NOMO-1 treated with DMSO at 0.1 percent for 48 hours (cell line): ENCODE results near the gene RANBP3L.
"Not testable (repeated sequence)": the region's sequence is repeated elsewhere in the genome, so short reads cannot be mapped to it uniquely, and the experiment has no call there.

Source experiments
- DNase-seq: peaks from one replicate; lab custom pipeline; 2025; ENCODE audit not compliant: unreplicated experiment; lab: John Stamatoyannopoulos, UW

The RANBP3L gene

DNA sequence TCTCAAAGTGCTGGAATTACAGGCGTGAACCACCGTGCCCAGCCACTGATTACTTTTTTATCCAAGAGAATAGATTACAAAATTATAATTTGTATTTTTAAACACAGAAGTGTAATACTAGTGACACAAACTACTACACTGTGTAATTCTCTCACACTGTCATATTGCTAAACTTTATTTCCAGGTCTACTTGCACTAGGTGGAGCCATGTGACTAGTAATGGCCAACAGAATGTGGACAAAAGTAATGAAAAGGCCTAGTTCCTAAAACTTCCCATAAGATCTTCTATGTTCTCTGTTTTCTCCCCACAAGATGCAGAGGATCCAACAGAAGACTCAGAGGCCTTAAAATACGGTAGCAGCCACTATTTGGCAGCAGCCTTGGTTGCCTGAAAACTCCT lies 87.3 kb downstream of the RANBP3L start:
- peak; percentile 9 for DNase-seq

DNA sequence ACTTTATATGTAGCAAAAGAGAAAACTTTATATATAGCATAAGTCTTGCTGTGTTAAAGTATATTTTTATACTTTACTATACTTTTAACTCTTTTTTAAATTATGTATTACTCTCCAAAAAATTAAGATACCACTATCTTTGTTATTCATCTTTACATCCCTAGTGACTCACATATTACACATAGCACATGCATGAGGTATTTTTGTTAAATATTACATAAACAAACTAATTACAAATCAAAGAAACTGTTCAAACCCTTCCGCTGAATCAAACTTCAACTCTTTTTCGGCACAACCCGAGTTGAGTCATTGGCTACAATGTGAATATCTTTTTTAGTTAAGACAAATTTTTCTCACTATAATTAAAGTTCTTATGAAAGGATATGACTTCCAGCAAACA lies 92.0 kb downstream of the RANBP3L start:
- no peak for DNase-seq

DNA sequence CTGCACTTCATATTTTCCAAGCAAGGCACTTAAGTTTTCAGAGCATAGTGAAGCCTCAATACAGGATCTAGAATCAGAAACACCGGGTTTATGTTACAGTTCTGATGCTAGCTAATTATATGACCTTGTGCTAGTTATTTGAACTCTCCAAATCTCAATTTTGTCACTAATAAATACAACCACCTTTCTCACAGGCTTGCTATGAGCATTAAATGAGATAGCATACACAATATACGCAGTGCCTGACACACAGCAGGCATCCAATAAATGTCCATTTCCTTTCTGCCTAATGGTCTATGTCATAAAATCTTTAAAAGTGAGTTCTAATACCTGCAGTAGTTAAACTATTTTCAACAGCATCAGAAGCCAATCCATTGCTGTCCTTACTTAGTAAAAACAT lies 92.9 kb downstream of the RANBP3L start:
- no peak for DNase-seq

DNA sequence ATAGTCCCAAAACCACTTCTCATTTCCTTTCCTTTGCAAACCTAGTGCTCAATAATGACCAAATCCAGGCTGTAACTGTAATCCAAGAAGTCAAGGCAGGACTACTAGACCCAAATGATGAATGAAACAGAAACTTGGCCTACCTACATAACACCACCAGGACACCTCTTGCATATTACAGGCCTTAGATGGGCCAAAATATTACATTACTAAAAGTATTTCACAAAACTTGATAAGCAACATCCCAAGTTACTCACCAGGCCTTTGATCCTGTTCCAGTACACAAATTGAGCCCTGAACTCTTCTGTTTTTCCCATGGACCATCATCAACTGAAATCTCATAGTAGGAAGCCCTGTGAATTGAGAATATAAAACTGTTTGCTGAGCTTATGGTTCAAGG lies 94.8 kb downstream of the RANBP3L start:
- DNase-seq, result no peak

DNA sequence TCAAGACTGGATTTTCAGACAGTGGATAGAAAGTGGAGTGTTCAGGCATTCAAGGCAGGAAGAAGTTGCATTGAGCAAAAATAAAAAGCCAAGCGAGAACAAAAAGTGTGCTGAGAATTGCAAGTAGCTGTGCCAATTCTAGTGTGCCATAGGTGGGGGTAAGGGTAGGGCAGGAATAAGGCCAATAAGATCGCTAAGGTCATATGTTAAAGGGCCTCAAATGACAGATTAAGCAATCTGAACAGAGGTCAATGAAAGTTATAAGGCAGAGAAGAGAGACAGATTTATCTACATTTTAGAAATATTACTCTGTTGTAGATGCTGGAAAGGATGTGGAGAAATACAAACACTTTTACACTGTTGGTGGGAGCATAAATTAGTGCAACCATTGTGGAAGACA lies 96.4 kb downstream of the RANBP3L start:
- DNase-seq, result no peak

DNA sequence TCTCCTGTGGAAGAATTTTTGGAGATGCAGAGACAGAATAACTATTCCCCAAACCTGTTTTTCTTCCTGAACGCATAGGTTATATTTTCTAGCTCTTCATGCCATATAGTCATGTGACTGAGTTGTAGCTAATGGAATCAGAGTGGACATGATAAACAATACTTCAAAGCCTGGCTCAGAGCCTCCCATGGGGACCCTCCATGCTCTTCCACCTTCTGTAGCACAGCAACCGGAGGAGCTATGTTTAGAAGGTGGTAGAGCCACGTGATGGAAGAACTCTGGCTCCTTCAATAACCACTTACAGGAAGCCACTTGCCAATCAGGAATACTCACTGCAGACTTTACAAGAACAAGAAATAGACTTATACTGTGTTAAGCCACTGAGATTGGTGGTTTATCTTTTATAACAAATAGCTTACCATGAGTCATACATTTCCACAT lies 99.2 kb downstream of the RANBP3L start:
- DNase-seq, result no peak

DNA sequence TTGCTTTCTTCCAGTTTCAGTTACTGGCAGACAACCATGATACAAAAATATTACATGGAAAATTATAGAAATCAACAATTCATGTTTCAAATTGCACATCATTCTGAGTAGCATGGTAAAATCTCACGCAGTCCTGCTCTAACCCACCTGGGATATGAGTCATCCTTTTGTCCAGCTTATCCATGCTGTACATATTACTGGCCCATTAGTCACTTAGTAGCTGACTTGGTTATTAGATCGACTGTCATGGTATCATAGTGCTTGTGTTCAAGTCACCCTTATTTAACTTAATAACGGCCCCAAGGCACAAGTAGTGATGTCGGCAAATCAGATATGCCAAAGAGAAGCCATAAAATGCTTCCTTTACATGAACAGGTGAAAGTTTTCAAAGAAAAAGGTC lies 101.2 kb downstream of the RANBP3L start:
- no peak for DNase-seq

DNA sequence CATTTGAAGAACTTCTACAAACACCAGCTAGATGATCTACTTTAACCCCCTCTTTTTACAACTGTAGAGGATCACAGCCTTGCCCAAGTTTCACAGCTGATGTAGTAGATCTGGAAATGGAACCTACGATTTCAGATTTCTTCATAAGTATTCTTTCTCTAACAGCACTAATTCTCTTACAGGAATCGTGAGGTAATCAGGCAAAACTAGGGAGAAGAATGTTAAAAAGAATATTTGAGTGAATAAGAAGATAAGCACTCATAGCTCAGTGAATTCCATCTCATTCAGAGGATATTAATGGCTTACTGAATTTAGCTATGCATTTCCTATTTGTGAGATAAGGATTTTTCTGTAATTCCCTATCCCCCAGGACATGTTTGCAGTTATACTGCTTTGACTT lies 102.1 kb downstream of the RANBP3L start:
- no peak for DNase-seq

DNA sequence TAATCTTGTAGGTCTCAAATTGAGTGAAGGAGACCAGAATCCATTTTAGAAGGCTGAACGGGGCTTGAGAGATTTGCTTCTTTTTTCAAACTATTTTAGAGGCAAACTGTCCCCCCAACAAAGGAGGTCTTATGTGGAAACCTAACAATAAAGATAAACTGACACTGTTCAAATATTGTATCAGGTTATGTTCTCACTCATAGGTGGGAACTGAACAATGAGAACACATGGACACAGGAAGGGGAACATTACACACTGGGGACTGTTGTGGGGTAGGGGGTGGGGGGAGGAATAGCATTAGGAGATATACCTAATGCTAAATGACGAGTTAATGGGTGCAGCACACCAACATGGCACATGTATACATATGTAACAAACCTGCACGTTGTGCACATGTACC lies 102.9 kb downstream of the RANBP3L start:
- not testable (repeated sequence) for DNase-seq
